ENCODE measurements around the gene PFDN2. TPM values are rescaled to one million over a fixed set of nuclear protein-coding genes. Genes with fewer than 3 reads are reported as not detected.

PFDN2 gene
- total RNA-seq, 1 donor from 2014 or later: 2.4 TPM

GRCh38 chr1:161054805-161055204 is 63.0 kb downstream of the PFDN2 start:
- DNase-seq (ENCODE audit: low spot score): no peak

GRCh38 chr1:161054232-161054631 is 63.6 kb downstream of the PFDN2 start:
- no peak for DNase-seq (ENCODE audit: low spot score)

- no peak for DNase-seq (ENCODE audit: low spot score)
These were observed 64.9 kb downstream of the PFDN2 start for GRCh38 chr1:161052899-161053298.

GRCh38 chr1:161051219-161051618 is 66.6 kb downstream of the PFDN2 start:
- no peak for DNase-seq (ENCODE audit: low spot score)

Other genes with a start within 250 kb of the PFDN2 start
- gene ITLN1, start 232.9 kb downstream of the PFDN2 start, total RNA-seq (ENCODE audit: insufficient read depth, low replicate concordance): 2.2 TPM
- not detected for gene ITLN2, start 163.2 kb downstream of the PFDN2 start, total RNA-seq (ENCODE audit: insufficient read depth, low replicate concordance)
- 30.6 TPM for gene F11R, start 96.9 kb downstream of the PFDN2 start, total RNA-seq (ENCODE audit: insufficient read depth, low replicate concordance)
- gene TSTD1, start 79.1 kb downstream of the PFDN2 start, total RNA-seq (ENCODE audit: insufficient read depth, low replicate concordance): 40.9 TPM
- gene USF1, start 72.1 kb downstream of the PFDN2 start, total RNA-seq (ENCODE audit: insufficient read depth, low replicate concordance): 33.9 TPM
- gene ARHGAP30, start 48.1 kb downstream of the PFDN2 start, total RNA-seq (ENCODE audit: insufficient read depth, low replicate concordance): 4.6 TPM
- gene NECTIN4, start 28.5 kb downstream of the PFDN2 start, total RNA-seq (ENCODE audit: insufficient read depth, low replicate concordance): 6.3 TPM
- 10.6 TPM for gene KLHDC9, start 19.7 kb downstream of the PFDN2 start, total RNA-seq (ENCODE audit: insufficient read depth, low replicate concordance)
- 30.6 TPM for gene NIT1, start 68 bp upstream of the PFDN2 start, total RNA-seq (ENCODE audit: insufficient read depth, low replicate concordance)
- 20.9 TPM for gene DEDD, start 14.6 kb upstream of the PFDN2 start, total RNA-seq (ENCODE audit: insufficient read depth, low replicate concordance)
- gene UFC1, start 35.9 kb upstream of the PFDN2 start, total RNA-seq (ENCODE audit: insufficient read depth, low replicate concordance): 96.8 TPM
- 30.1 TPM for gene USP21, start 41.5 kb upstream of the PFDN2 start, total RNA-seq (ENCODE audit: insufficient read depth, low replicate concordance)
- gene PPOX, start 48.4 kb upstream of the PFDN2 start, total RNA-seq (ENCODE audit: insufficient read depth, low replicate concordance): 17.3 TPM
- 9.1 TPM for gene B4GALT3, start 59.5 kb upstream of the PFDN2 start, total RNA-seq (ENCODE audit: insufficient read depth, low replicate concordance)
- gene ADAMTS4, start 81.0 kb upstream of the PFDN2 start, total RNA-seq (ENCODE audit: insufficient read depth, low replicate concordance): 7.5 TPM
- 35.2 TPM for gene NDUFS2, start 84.3 kb upstream of the PFDN2 start, total RNA-seq (ENCODE audit: insufficient read depth, low replicate concordance)
- 52.5 TPM for gene FCER1G, start 97.3 kb upstream of the PFDN2 start, total RNA-seq (ENCODE audit: insufficient read depth, low replicate concordance)
- gene APOA2, start 105.6 kb upstream of the PFDN2 start, total RNA-seq (ENCODE audit: insufficient read depth, low replicate concordance): not detected
- 7.5 TPM for gene TOMM40L, start 108.0 kb upstream of the PFDN2 start, total RNA-seq (ENCODE audit: insufficient read depth, low replicate concordance)
- gene NR1I3, start 120.2 kb upstream of the PFDN2 start, total RNA-seq (ENCODE audit: insufficient read depth, low replicate concordance): 0.48 TPM
- 8.2 TPM for gene PCP4L1, start 140.7 kb upstream of the PFDN2 start, total RNA-seq (ENCODE audit: insufficient read depth, low replicate concordance)
- gene MPZ, start 191.9 kb upstream of the PFDN2 start, total RNA-seq (ENCODE audit: insufficient read depth, low replicate concordance): 0.48 TPM
- gene SDHC, start 196.3 kb upstream of the PFDN2 start, total RNA-seq (ENCODE audit: insufficient read depth, low replicate concordance): 35.9 TPM
- not detected for gene CFAP126, start 249.8 kb upstream of the PFDN2 start, total RNA-seq (ENCODE audit: insufficient read depth, low replicate concordance)

All from umbilical cord (tissue), 2 donors.